Ascending aorta (tissue), 2 donors: Measurements from ENCODE around the gene NUP88. TPM values are rescaled to one million over a fixed set of nuclear protein-coding genes. Genes with fewer than 3 reads are reported as not detected.
A peak's percentile ranks its signal among the peaks of the same experiment; 100 is the strongest.

Source experiments
- DNase-seq, 2 donors: peaks; one replicate each; pipeline ENCODE4 v3.0.0-alpha.2; 2019; ENCODE audit warnings: low spot score in 2 of 2
- H3K27ac ChIP-seq, 2 donors: fragments of 200-600 bp; sonication (generic); one replicate each; pipeline ENCODE4 v1.5.1; 2016 to 2017; ENCODE audit warnings: mild to moderate bottlenecking in 1 of 2
- H3K27me3 ChIP-seq: fragments of 200-600 bp; sonication (generic); one replicate; pipeline ENCODE4 v1.5.1; 2017
- H3K36me3 ChIP-seq, 2 donors: fragments of 200-600 bp; sonication (generic); one replicate each; pipeline ENCODE4 v1.5.1; 2016
- H3K4me1 ChIP-seq, 2 donors: fragments of 200-600 bp; sonication (generic); one replicate each; pipeline ENCODE4 v1.5.1; 2016 to 2017; ENCODE audit warnings: mild to moderate bottlenecking in 1 of 2
- H3K4me3 ChIP-seq, 2 donors: fragments of 200-600 bp; sonication (generic); one replicate each; pipeline ENCODE4 v1.5.1; 2016 to 2017; ENCODE audit warnings: mild to moderate bottlenecking in 1 of 2
- H3K9me3 ChIP-seq, 2 donors: fragments of 200-600 bp; sonication (generic); one replicate each; pipeline ENCODE4 v1.5.1; 2016
- CTCF ChIP-seq, 3 experiments: fragments of 200-600 bp in 2 of 3; fragments of 450-650 bp in 1 of 3; sonication (generic) in 2 of 3; IDR thresholded peaks; one replicate each; pipeline ENCODE4 v1.5.1; 2016 to 2019; ENCODE audit warnings: antibody characterized with exemption in 3 of 3, mild to moderate bottlenecking in 1 of 3, moderate library complexity in 1 of 3
- intact Hi-C: fragments of 100-400 bp; cut with DNase I; formaldehyde crosslinking; loops from one replicate; pipeline ENCODE4 v1.15.1; 2023
- total RNA-seq: library from RNA; depleted of rRNA; stranded (reverse); fragments of >200 nt; gene quantifications from one replicate; pipeline ENCODE4 v1.1.0, GENCODE V29; 2016

The NUP88 gene
- total RNA-seq, 1 donor from 2014 or later = 102 TPM

GRCh38 chr17:5418858-5419355 lies 555 bp downstream of the NUP88 start:
- no peaks in the 10 kb centered on the region for H3K27me3 ChIP-seq
- H3K27ac ChIP-seq = peak overlapping the region; percentile 78 to 82
- H3K4me3 ChIP-seq = peak overlapping the region; percentile 68 to 84
- H3K36me3 ChIP-seq = peaks cover 18 to 34% of the 10 kb centered on the region in 2 donors
- TF ChIP-seq CTCF (IDR thresholded peaks at IDR 0.05) = no peak
- peak in 1 of 2 donors; percentile 65 for DNase-seq
- no peaks in the 10 kb centered on the region for H3K9me3 ChIP-seq
- H3K4me1 ChIP-seq = peaks cover 7 to 26% of the 10 kb centered on the region in 2 donors
- intact Hi-C loops = loop anchor here (1.0 to 10.0 kb wide), 3 partner anchors 20 to 1596 kb away; partner anchors contain the start of genes C1QBP, RABEP1 and RNASEK

- Histone ChIP-seq H3K9me3 (no peaks in the 10 kb centered on the region), H3K4me1 (peaks cover 8 to 30% of the 10 kb centered on the region in 2 donors), H3K36me3 (peaks cover 17 to 27% of the 10 kb centered on the region in 2 donors), H3K27me3 (no peaks in the 10 kb centered on the region), H3K4me3 (no peak overlapping the region), H3K27ac (no peak overlapping the region)
- DNase-seq = no peak
- TF ChIP-seq CTCF (IDR thresholded peaks at IDR 0.05) = no peak
- intact Hi-C loops = loop anchor here (10.0 kb wide), 1 partner anchor 1598 kb away; the partner anchor contains the start of gene RNASEK
Observed at GRCh38 chr17:5416901-5417300, 2.6 kb downstream of the NUP88 start.

GRCh38 chr17:5413682-5414081 lies 5.8 kb downstream of the NUP88 start:
- no peak for DNase-seq
- peak overlapping the region; percentile 50 to 87 for H3K27ac ChIP-seq
- peaks cover 29 to 50% of the 10 kb centered on the region in 2 donors for H3K36me3 ChIP-seq
- H3K27me3 ChIP-seq = no peaks in the 10 kb centered on the region
- peaks cover 4 to 27% of the 10 kb centered on the region in 2 donors for H3K4me1 ChIP-seq
- TF ChIP-seq CTCF (IDR thresholded peaks at IDR 0.05) = no peak
- no peaks in the 10 kb centered on the region for H3K9me3 ChIP-seq
- peak overlapping the region in 1 of 2 donors; percentile 9 for H3K4me3 ChIP-seq
- intact Hi-C loops = loop anchor here (1.0 to 10.0 kb wide), 2 partner anchors 73 to 1601 kb away; partner anchors contain the start of genes DERL2, MIS12 and RNASEK

- Histone ChIP-seq H3K9me3 (no peaks in the 10 kb centered on the region), H3K27ac (no peak overlapping the region), H3K4me3 (no peak overlapping the region), H3K36me3 (peaks cover 58 to 74% of the 10 kb centered on the region in 2 donors), H3K4me1 (peaks cover 4 to 12% of the 10 kb centered on the region in 2 donors), H3K27me3 (no peaks in the 10 kb centered on the region)
- intact Hi-C loops = loop anchor here (10.0 kb wide), 1 partner anchor 1604 kb away; the partner anchor contains the start of gene RNASEK
- TF ChIP-seq CTCF (IDR thresholded peaks at IDR 0.05) = no peak
- no peak for DNase-seq
Observed at GRCh38 chr17:5410594-5411272, 8.7 kb downstream of the NUP88 start.

GRCh38 chr17:5408186-5408585 lies 11.3 kb downstream of the NUP88 start:
- TF ChIP-seq CTCF (IDR thresholded peaks at IDR 0.05) = no peak
- Histone ChIP-seq H3K36me3 (peaks cover 79 to 91% of the 10 kb centered on the region in 2 donors), H3K4me3 (no peak overlapping the region), H3K4me1 (no peaks in the 10 kb centered on the region), H3K9me3 (no peaks in the 10 kb centered on the region), H3K27ac (no peak overlapping the region), H3K27me3 (no peaks in the 10 kb centered on the region)
- no peak for DNase-seq
- intact Hi-C loops = no loop called here
